ENCODE results near the gene HTRA3.

The HTRA3 gene

GRCh38 chr4:8247047-8247930, 22.3 kb upstream of the HTRA3 start:
- no peak for DNase-seq (ENCODE audit: low read depth in 2 of 2)

- DNase-seq (ENCODE audit: low read depth in 2 of 2): no peak
Measured at GRCh38 chr4:8248091-8248490, 21.5 kb upstream of the HTRA3 start.

GRCh38 chr4:8250227-8250626, 19.3 kb upstream of the HTRA3 start:
- DNase-seq (ENCODE audit: low read depth in 2 of 2): no peak

GRCh38 chr4:8250637-8251036, 18.9 kb upstream of the HTRA3 start:
- DNase-seq (ENCODE audit: low read depth in 2 of 2): no peak

GRCh38 chr4:8251110-8251883, 18.3 kb upstream of the HTRA3 start:
- no peak for DNase-seq (ENCODE audit: low read depth in 2 of 2)

- no peak for DNase-seq (ENCODE audit: low read depth in 2 of 2)
Measured at GRCh38 chr4:8252301-8253173, 17.0 kb upstream of the HTRA3 start.

GRCh38 chr4:8254076-8254475, 15.5 kb upstream of the HTRA3 start:
- no peak for DNase-seq (ENCODE audit: low read depth in 2 of 2)

GRCh38 chr4:8255698-8256441, 13.7 kb upstream of the HTRA3 start:
- DNase-seq (ENCODE audit: low read depth in 2 of 2): no peak

- DNase-seq (ENCODE audit: low read depth in 2 of 2): no peak
Measured at GRCh38 chr4:8257854-8258253, 11.7 kb upstream of the HTRA3 start.

GRCh38 chr4:8258552-8259212, 10.9 kb upstream of the HTRA3 start:
- DNase-seq (ENCODE audit: low read depth in 2 of 2): no peak

- no peak for DNase-seq (ENCODE audit: low read depth in 2 of 2)
Measured at GRCh38 chr4:8259743-8260430, 9.7 kb upstream of the HTRA3 start.

- DNase-seq (ENCODE audit: low read depth in 2 of 2): no peak
Measured at GRCh38 chr4:8260656-8261111, 8.9 kb upstream of the HTRA3 start.

GRCh38 chr4:8261851-8262535, 7.6 kb upstream of the HTRA3 start:
- DNase-seq (ENCODE audit: low read depth in 2 of 2): no peak

- DNase-seq (ENCODE audit: low read depth in 2 of 2): no peak
Measured at GRCh38 chr4:8262637-8263322, 6.8 kb upstream of the HTRA3 start.

- DNase-seq (ENCODE audit: low read depth in 2 of 2): no peak
Measured at GRCh38 chr4:8263397-8263796, 6.2 kb upstream of the HTRA3 start.

GRCh38 chr4:8264106-8264505, 5.4 kb upstream of the HTRA3 start:
- DNase-seq (ENCODE audit: low read depth in 2 of 2): no peak

GRCh38 chr4:8265171-8265929, 4.2 kb upstream of the HTRA3 start:
- no peak for DNase-seq (ENCODE audit: low read depth in 2 of 2)

- DNase-seq (ENCODE audit: low read depth in 2 of 2): no peak
Measured at GRCh38 chr4:8266088-8266487, 3.5 kb upstream of the HTRA3 start.

All from stimulated activated CD8-positive, alpha-beta memory T cell treated with anti-CD3 and anti-CD28 coated beads, Interleukin-2, amount 100 ng/mL, for 1 hour (primary cell).